CD4-positive, alpha-beta T cell treated with Interferon alpha-2 for 1 hour (primary cell): ENCODE results near the gene KIF3C.
A peak's percentile ranks its signal among the peaks of the same experiment; 100 is the strongest.
"Not testable (repeated sequence)": the region's sequence is repeated elsewhere in the genome, so short reads cannot be mapped to it uniquely, and the experiment has no call there.

Source experiments
- DNase-seq, 2 donors: peaks; one replicate each; pipeline ENCODE4 v3.0.0-alpha.2; 2020 to 2022

KIF3C gene

GRCh38 chr2:25958611-25959010, 23.7 kb downstream of the KIF3C start:
- DNase-seq: not testable (repeated sequence)

DNA sequence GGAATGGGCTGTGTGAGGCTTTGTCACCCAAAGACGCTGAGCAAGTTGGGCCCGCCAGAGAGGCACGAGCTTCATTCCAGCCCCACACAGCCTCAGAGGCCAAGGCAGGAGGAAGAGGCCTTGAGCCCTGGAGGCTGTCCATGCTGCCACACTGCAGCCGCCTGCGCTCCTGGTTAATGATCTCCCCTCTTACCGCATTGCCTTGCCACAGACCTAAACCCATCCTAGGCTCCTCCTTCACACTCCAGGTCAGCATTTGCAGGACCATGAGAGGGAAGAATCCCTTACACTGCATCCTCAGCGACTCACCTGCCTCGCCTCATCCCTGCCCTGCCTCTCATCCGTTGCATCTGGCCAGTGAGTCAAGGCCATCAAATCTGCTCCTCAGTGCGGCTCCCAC, 24.6 kb downstream of the KIF3C start:
- no peak for DNase-seq

DNA sequence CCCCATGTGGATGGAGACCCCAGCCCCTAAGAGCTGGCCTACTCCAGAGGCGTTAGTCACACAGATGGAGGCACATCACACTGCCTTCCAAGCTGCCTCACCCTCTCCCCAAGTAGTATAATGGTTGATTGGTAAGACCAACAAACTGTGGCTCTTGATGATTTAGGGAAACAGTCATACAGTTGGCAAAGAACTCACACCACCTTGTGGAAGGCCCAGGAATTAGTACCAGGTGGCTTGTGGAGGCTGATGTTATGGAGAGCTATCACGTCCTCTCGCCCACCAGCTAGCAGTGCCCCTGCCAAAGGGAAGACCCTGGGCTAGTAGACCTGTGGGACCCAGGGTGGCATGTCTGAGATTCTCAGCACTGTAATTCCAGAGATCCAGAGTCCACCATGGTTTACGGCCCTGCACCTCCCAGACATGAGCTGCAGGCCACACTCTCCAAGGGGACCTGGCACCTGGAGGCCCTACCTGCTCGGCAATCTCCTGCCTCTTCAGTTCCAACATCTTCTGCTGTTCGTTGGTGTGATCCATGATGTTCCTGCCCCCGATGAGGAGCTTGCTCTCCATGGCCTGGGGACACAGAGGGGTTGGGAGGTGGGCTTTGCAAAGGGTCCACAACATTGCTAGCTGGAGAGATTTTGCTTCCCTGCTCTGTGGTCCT, 26.3 kb downstream of the KIF3C start:
- DNase-seq: no peak

- no peak for DNase-seq
Measured at GRCh38 chr2:25955036-25955435, 27.3 kb downstream of the KIF3C start.

DNA sequence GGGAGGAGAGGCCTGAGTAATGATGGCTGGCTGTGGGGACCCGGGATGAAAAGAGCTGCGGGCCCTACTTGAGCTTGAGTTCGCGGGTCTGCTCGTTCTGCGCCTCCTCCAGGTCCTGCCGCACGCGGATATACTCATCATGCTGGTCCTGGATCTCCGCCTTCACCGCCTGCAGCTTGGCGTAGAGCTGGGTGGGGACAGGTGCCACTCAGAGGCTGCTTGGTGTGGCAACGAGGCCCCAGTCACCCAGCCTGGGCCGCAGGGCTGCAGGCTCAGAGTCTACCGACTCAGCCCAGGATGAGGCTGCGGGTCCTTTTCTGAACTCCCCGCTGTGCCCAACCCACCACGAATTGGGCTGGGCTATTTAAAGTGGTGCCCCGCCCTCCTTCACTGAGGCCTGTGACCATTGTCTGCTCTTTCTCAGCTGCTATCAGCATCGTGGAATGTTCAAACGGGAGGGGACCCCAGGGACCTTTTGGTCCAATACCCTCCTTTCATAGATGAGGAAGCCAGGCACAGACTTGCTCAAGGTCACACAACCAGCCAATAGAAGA, 28.0 kb downstream of the KIF3C start:
- no peak for DNase-seq

- peak; percentile 68 to 77 for DNase-seq
Measured at GRCh38 chr2:25951071-25951547, 31.2 kb downstream of the KIF3C start.

- no peak for DNase-seq
Measured at GRCh38 chr2:25948437-25948836, 33.9 kb downstream of the KIF3C start.

DNA sequence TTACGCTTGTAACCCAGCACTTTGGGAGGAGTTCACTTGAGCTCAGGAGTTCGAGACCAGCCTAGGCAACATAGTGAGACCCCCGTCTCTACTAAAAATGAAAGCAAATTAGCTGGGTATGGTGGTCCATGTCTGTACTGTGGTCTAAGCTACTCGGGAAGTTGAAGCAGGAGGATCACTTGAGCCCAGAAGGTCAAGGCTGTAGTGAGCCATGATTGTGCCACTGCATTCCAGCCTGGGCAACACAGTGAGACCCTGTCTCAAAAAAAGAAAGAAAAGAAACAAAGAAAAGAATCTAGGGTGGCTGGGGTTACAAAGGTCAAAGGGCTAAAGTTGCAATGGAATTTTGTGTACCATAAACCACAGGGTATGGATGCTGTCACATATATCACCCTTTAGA, 41.3 kb downstream of the KIF3C start:
- no peak for DNase-seq

- DNase-seq: no peak
Measured at GRCh38 chr2:25939257-25939668, 43.0 kb downstream of the KIF3C start.

DNA sequence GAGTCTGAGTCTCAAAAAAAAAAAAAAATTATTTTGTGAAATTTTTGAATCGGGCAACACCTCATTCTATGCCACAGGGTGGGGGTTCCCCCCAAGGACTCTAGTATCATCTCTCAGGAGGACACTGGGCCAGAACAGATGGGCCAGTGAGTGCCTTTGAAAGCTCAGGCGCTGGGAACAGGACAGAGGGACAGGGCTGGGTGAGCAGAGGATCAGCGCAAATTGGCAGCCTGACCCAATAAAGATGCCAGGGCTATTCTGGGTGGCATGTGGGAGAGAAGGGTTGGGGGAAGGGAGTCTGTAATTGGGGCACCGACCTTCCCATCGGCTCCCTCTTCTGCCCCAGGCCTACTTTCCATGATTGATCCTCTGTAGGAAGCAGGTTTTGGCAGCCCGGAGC, 44.0 kb downstream of the KIF3C start:
- DNase-seq: no peak

DNA sequence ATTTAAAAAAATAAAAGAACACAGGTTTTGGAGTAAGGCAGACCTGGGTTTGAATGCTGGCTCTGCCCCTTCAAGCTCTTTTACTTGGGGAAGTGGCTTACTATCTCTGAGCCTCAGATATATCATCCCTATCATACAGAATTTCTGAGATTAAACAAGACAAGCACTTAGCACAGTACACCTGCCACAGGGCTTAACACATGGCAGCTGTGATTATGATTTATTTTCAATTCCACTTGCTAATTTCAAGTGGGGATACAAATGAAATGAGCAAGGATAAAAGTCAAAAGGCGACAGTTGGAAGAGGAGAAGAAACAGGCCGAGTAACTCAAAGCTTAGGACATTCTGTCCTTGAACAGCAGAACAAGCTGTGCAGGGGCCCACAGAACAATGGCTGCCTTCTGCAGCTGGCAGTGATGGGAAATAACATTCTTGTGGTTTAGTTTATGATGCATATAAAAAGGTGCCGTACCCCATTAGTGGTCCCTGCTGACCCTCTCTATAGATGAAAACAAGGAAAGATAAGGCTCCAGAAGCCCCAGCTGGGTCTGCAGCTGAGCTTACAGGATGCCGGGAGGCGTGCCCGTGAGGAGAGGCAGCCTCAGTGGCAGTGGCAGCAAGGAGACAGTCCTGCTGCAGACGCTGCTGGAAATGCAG, 45.3 kb downstream of the KIF3C start:
- no peak for DNase-seq

DNA sequence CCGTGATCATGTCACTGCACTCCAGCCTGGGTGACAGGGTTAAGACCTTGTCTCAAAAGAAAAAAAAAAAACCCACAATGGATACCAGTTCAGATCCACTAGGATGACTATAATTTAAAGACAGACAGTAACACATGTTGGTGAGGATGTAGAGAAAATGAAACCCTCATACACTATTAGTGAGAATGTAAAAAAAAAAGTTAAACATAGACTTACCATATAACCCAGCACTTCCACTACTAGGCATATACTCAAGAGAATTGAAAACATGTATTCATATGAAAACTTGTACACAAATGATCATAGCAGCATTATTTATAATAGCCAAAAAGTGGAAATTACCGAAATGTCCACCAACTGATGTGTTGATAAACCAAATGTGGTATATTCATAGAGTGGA, 48.7 kb downstream of the KIF3C start:
- DNase-seq: no peak

GRCh38 chr2:25929789-25930473, 52.4 kb downstream of the KIF3C start:
- DNase-seq: no peak

GRCh38 chr2:25928668-25929067, 53.6 kb downstream of the KIF3C start:
- DNase-seq: no peak

- no peak for DNase-seq
Measured at GRCh38 chr2:25926984-25927756, 55.1 kb downstream of the KIF3C start.

DNA sequence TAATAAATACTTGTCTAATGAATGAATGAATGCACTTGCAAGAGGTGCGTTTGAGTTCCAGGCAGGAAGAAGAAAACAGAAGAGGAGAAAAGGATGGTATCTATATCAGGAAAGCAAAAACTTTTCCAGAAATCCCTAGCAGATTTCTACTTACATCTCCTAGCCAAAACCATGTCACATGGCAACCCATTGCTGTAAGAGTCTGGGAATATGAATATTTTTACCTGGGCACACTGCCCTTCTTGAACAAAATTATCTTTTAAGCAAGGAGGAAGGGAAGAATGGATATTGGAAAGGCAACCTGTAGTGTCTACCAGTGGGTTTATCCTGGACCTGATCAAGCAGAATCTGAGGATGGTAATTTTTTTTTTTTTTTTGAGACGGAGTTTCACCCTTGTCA, 59.8 kb downstream of the KIF3C start:
- no peak for DNase-seq

DNA sequence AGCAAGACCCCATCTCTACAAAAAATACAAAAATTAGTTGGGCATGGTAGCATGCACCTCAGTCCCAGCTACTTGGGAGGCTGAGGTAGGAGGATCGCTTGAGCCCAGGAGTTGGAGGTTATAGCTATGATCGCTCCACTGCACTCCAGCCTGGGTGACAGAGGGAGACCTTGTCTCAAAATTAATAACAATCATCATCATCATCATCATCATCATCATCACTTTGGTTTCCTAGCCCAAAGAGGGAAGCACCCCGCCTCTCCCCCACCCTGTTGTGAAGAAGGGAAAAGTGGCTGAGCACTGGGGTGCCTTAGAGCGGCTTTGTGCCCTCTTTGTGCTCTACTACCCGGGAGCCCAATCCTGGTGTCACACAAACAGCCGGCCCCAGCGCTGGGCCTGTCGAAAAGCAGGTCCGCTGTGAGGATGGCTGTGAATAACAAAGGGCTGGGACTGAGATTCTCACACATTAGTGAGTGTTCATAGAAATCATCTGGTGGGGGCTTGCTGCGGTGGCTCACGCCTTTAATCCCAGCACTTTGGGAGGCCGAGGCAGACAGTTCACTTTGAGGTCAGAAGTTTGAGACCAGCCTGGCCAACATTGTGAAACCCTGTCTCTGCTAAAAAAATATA, 61.4 kb downstream of the KIF3C start:
- DNase-seq: no peak

GRCh38 chr2:25920336-25920735, 62.0 kb downstream of the KIF3C start:
- DNase-seq: no peak

GRCh38 chr2:25917832-25918231, 64.5 kb downstream of the KIF3C start:
- DNase-seq: no peak

GRCh38 chr2:25917411-25917810, 64.9 kb downstream of the KIF3C start:
- DNase-seq: not testable (repeated sequence)

GRCh38 chr2:25915944-25916772, 66.1 kb downstream of the KIF3C start:
- peak; percentile 13 to 46 for DNase-seq

DNA sequence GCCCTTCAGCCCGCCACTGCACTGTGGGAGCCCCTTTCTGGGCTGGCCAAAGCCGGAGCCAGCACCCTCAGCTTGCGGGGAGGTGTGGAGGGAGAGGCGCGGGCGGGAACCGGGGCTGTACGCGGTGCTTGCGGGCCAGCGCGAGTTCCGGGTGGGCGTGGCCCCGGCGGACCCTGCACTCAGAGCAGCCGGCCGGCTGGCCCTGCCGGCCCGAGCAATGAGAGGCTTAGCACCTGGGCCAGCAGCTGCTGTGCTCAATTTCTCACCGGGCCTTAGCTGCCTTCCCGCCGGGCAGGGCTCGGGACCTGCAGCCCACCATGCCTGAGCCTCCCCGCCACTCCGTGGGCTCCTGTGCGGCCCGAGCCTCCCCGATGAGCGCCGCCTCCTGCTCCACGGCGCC, 66.9 kb downstream of the KIF3C start:
- not testable (repeated sequence) for DNase-seq
